Activated CD4-positive, alpha-beta T cell treated with anti-CD3 and anti-CD28 coated beads for 1 hour (primary cell): Measurements from ENCODE around the gene ZNF618.

ENCODE experiments used
- DNase-seq: peaks from one replicate; pipeline ENCODE4 v3.0.0-alpha.2; 2020

ZNF618 gene

DNA sequence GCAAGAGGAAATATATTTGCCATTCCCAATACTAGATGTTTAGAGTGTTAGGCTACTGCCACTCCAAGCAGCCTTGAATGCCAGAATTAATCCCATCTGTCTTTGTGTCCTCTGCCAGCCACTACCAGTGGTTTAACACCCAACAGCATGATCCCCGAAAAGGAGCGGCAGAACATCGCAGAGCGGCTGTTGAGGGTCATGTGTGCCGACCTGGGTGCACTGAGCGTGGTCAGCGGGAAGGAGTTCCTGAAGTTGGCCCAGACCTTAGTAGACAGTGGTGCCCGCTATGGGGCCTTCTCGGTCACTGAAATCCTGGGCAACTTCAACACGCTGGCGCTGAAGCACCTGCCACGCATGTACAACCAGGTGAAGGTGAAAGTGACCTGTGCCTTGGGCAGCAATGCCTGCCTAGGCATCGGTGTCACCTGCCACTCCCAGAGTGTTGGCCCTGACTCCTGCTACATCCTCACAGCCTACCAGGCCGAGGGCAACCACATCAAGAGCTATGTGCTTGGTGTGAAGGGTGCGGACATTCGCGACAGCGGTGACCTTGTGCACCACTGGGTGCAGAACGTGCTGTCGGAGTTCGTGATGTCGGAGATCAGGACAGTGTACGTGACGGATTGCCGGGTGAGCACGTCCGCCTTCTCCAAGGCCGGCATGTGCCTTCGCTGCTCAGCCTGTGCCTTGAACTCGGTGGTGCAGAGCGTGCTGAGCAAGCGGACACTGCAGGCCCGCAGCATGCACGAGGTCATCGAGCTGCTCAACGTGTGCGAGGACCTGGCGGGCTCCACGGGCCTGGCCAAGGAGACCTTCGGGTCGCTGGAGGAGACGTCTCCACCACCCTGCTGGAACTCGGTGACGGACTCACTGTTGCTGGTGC lies 172.7 kb downstream of the ZNF618 start:
- DNase-seq: no peak

DNA sequence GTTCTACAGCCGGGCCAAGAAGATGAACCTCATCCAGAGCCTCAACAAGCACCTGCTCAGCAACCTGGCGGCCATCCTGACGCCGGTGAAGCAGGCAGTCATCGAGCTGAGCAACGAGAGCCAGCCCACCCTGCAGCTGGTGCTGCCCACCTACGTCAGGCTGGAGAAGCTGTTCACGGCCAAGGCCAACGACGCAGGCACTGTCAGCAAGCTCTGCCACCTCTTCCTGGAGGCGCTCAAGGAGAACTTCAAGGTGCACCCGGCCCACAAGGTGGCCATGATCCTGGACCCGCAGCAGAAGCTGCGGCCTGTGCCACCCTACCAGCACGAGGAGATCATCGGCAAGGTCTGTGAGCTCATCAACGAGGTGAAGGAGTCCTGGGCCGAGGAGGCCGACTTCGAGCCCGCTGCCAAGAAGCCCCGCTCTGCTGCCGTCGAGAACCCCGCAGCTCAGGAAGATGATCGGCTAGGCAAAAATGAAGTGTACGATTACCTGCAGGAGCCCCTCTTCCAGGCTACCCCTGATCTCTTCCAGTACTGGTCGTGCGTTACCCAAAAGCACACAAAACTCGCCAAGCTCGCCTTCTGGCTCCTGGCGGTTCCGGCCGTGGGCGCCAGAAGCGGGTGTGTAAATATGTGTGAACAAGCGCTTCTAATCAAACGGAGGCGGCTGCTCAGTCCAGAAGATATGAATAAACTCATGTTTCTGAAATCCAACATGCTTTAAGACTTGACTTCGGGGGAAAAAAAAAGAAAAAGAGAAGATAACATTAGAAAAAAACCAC lies 173.5 kb downstream of the ZNF618 start:
- DNase-seq: no peak

DNA sequence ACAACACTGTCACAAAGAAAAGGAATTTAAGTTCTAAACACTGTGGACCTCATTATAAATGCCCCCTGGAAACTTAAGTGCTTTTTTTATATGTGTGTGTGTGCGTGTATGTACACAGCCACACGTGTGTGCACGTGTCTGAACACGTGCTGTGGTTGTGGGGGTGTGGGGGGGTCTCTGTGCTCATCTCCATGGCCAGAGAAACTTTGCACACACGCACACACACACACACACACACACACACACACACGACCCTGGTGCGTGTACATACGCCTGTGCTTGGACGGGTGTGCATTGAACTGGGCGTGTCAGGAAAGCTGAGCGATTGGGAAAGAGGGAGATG lies 174.1 kb downstream of the ZNF618 start:
- no peak for DNase-seq

- DNase-seq: no peak
These were observed 174.5 kb downstream of the ZNF618 start for GRCh38 chr9:114050646-114051045.

DNA sequence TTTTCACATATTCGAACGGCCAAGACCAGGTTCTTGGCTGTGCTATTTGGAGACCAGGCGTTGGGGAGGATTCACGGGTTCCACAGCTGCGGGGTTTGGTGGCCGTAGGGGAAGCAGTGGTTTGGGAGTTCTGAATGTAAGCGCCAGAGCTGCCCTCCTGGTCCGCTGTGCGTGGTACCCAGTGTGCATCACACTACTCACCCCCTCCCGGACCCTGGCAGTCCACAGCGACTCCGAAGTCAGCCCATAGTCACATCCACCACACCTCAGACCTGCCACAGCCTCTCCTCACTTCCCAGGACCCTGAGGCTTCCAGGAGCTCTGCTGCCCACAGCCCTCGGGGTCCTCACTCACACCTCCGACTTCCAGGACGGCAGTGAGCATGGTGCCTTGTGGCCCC lies 175.2 kb downstream of the ZNF618 start:
- no peak for DNase-seq

DNA sequence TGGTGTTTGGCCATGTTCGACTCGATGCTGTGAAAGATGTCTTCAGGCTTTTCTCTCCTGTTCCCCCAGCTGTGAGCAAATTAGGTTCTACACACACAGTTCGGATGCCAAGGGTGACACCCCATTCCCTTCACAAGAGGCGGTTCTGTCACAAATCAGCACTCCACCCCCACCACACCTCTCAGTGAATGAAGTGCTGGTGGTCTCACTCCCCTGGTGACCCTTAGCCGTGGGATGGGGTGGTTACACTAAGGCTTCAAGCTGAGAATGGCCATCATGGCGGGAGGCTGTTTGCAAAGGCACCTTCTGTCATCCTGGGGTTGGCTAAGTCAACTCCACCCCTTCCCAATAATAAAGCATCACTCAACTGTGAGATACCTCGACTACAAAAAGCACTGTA lies 175.6 kb downstream of the ZNF618 start:
- no peak for DNase-seq

DNA sequence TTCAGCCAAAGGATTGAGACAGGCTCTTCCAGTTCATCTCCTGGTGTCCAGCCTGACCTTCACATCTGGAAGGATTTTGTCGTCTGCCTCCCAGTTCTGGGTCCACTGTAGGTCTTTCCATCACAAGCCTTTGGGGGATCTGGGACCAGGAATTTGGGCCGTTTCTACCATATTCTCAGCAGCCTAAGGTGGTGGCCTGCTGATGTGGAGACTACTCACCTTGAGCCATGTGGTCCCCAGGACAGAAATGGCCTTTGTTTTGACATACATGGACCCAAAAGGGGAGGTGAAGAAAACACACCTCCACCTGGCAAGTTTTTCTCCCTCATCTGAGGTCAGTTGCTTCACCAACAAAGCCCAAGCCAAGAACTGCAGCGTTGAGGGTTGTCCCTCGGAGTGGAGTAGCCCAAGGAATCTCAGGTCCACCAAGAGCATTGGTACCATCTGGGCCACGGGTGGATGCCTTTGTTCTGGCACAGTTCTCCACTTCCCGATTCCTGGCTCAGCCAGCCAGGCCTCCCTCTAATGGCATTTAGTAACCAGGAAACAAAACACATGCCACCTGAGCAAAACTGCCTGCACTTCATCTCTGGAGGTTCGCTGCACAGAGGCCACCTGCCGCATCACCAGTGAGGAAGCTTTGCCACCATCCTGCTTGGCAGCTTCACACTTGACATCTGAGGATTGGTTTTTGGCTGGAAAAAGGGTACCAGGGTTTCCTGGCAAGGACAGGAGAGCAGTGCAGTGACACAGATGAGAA lies 177.3 kb downstream of the ZNF618 start:
- no peak for DNase-seq

GRCh38 chr9:114054191-114054690 lies 178.1 kb downstream of the ZNF618 start:
- DNase-seq: no peak

DNA sequence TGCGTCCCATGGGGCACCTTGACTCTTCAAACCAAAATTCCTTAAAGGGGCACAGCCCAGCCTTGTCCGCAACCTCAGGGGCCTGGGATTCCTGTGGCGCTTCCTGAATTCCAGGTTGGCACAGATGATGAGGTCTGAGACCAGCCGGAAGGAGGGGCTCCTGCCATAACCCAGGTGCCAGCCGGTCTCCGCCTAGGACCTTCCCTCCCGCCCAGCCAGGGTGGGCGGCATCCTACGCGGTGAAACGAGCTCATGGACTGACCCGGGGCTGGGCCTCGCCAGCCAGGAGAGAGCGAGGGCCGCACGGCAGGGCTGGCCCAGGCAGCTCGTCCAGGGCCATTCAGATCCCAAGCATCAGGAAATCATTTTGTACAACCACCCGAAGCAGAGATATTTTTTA lies 179.0 kb downstream of the ZNF618 start:
- no peak for DNase-seq

- DNase-seq: no peak
These were observed 179.8 kb downstream of the ZNF618 start for GRCh38 chr9:114055894-114056293.

DNA sequence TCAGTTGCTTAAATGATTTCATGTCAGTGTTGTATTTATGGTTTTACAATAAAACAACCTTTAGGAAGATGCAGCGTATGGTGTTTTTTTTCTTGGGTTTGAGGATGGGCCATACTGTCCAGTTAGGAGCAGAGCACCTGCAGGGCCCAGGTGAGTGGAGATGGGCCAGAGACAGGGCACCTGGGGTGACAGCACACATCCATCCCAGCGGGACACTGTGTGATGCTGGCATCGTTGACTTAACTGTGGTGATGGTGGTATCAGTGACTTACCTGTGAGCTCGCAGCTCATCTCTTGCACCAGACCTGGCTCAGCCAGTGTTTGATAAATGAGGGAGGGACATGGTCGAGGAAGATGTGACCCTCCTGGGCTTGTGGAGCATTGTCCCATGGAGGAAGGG lies 180.4 kb downstream of the ZNF618 start:
- DNase-seq: no peak

GRCh38 chr9:114057161-114057885 lies 181.2 kb downstream of the ZNF618 start:
- DNase-seq: no peak

- DNase-seq: no peak
These were observed 182.6 kb downstream of the ZNF618 start for GRCh38 chr9:114058688-114059046.

GRCh38 chr9:114059047-114059803 lies 183.1 kb downstream of the ZNF618 start:
- DNase-seq: no peak

DNA sequence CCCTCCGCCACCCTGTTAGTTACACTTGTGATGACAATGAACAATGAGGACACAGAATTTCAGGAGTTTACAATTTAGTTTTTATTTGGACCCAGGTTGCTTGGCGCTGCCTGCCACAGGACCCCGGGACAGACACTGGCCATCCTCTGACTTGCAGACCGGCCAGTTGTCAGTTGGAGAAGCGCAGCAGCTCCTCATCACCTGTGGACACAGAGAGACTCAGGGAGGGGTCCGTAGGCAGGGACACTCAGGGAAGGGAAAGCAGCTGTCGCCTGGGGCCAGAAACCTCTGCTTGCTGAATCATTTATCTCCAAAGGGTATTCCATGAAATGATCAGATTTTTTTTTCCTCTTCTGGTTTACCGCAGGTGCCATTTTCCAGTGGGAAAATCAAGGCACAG lies 184.0 kb downstream of the ZNF618 start:
- DNase-seq: no peak

- no peak for DNase-seq
These were observed 184.6 kb downstream of the ZNF618 start for GRCh38 chr9:114060711-114061110.

DNA sequence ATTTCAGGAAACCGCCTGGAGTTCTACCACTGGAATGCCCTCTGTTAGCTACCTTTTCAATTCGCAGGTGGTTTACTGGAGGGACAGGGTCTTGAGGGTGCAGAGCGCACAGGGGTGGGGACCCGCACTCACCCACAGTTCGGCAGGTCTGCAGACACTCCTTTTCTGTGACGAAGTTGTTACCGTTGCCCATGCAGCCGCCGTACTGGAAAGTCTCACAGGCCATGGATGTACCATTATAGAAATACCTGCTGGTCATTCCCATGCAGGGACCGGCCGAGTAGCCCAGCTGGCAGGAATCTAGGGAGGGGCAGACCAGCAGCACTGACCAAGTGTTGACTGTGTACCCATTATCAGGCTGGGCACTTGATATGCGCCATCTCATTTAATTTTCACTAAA lies 185.2 kb downstream of the ZNF618 start:
- DNase-seq: no peak

DNA sequence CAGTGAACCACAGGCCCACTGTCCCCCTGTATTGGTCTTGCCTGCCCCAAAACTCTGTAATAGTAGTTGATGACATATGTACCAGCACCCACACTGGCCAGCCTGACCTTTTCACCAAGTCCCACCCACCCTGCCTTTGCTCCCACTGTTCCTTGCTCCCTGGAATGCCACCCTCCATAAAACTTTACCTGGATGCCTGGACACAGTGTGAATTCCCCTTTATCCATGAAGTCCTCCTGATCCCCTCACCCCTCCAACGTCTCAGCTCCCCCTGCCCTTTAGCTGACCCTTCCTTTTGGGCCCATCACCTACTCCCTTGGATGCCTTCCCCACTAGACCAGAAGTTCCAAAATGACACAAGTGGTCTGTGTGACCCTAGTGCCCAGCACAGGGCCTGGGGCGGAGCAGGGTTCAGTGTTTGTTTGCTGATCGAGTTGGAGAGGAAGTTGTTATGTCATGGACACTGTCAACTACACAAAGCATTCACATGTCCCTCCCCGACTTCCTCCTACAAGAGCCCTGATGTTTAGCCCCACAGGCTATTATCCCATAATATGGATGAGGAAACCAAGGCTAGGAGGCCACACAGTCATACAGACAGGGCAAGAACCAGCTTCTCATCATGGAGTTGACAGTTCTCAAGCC lies 185.8 kb downstream of the ZNF618 start:
- DNase-seq: no peak

DNA sequence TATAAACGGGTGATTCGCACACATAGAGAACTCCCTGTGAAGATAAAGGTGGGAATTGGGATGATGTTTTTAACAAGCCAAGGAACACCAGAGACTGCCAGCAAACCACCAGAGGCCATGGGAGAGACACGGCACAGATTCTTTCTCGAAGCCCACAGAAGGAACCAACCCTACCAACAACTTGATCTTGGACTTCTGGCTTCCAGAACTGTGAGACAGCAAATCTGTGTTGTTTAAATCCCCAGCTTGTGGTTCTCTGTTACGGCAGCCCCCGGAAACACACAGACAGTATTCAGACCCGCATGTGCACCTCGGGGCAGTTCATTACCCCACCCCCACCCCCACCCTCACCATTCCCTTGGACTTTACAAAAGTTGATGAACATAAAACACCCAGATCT lies 189.2 kb downstream of the ZNF618 start:
- no peak for DNase-seq

DNA sequence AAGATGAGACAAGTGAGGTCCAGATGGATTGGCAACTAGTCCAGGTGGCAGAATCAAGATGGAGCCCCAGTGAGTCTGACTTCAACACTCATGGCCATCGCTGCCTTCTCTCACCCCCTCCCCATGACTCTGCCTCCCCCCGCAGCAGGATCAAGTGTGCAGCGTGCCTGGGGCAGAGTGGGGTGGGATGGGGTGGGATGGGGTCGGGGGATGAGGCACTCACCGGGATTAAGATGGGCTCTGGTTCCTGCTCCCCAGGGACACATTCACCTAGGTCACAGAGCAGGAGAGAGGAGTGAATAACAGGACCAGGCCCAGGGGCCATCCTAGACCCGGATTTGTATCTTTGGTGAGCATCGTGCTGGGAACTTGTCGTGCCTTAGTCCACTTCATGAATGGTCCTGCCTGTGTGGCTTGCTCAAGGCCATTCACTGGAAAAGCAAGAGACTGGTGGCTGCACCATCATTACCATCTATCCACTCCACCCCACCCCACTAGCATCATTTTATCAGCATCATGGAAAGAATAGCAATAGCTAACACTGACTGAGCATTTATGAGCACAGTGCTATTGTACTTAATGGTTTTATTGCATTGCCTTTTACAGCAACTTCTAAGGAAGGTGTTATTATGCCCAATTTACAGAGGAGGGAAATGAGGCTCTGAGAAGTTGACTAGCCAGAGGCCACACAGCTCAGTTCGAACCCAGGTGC lies 193.5 kb downstream of the ZNF618 start:
- DNase-seq: no peak
